IMR-90 (cell line): ENCODE results near the gene HOXA13. TPM values are rescaled to one million over a fixed set of nuclear protein-coding genes. Genes with fewer than 3 reads are reported as not detected.

Experiments used
- ATAC-seq: fragments of 200-7000 bp; cut with Tn5 transposase; 2 replicates; pipeline ENCODE4 v1.9.1; 2020; ENCODE audit warnings: low read depth, mild to moderate bottlenecking, moderate library complexity
- BruUV-seq: library from RNA; stranded (reverse); fragments of 400-500 nt; replicated peaks from 2 replicates; lab custom pipeline; 2021; lab: Mats Ljungman, UMichigan
- CTCF ChIA-PET: fragments of 300-600 bp; formaldehyde crosslinking; extraction: SDS; loops from one replicate; lab custom pipeline; 2021; ENCODE audit warnings: antibody characterized with exemption; lab: Yijun Ruan, JAX
- POLR2A ChIA-PET: fragments of 300-600 bp; sonication (Branson Sonifier 250); formaldehyde crosslinking; loops from one replicate; lab custom pipeline; 2022; ENCODE audit warnings: antibody characterized with exemption; ENCODE audit not compliant: unreplicated experiment; lab: Charles Lee
- DNase-seq: peaks from one replicate; pipeline ENCODE4 v3.0.0; 2013
- H2AFZ ChIP-seq: replicated peaks from 2 replicates; pipeline ENCODE3; 2013; ENCODE audit warnings: low read length, mild to moderate bottlenecking; ENCODE audit not compliant: poor library complexity
- H2AK5ac ChIP-seq: 2 replicates; pipeline ENCODE4 v1.6.1; 2013; ENCODE audit warnings: low read depth, low read length, inconsistent platforms
- H2AK9ac ChIP-seq: replicated peaks from 2 replicates; pipeline ENCODE3; 2013; ENCODE audit warnings: mild to moderate bottlenecking, low read depth, low read length, moderate library complexity; ENCODE audit not compliant: poor library complexity
- H2BK120ac ChIP-seq: 2 replicates; pipeline ENCODE4 v1.6.1; 2013; ENCODE audit warnings: low read depth, low read length, inconsistent platforms
- H2BK15ac ChIP-seq: 3 replicates; pipeline ENCODE4 v1.6.1; 2013; ENCODE audit warnings: low read depth, low read length, inconsistent platforms
- H2BK20ac ChIP-seq: 2 replicates; pipeline ENCODE4 v1.6.1; 2013; ENCODE audit warnings: low read depth, mild to moderate bottlenecking, inconsistent platforms, low read length, moderate library complexity
- H2BK5ac ChIP-seq: 2 replicates; pipeline ENCODE4 v1.6.1; 2013; ENCODE audit warnings: mild to moderate bottlenecking, low read depth, low read length, inconsistent platforms; ENCODE audit not compliant: poor library complexity, severe bottlenecking
- H3K14ac ChIP-seq: replicated peaks from 2 replicates; pipeline ENCODE4 v1.6.1; 2013; ENCODE audit warnings: low read depth, low read length, inconsistent platforms
- H3K18ac ChIP-seq: 2 replicates; pipeline ENCODE4 v1.6.1; 2013; ENCODE audit warnings: low read depth, low read length, control low read depth
- H3K23ac ChIP-seq: 2 replicates; pipeline ENCODE4 v1.6.1; 2013; ENCODE audit warnings: low read depth, low read length, inconsistent platforms
- H3K27ac ChIP-seq: 2 replicates; pipeline ENCODE4 v1.5.1; 2013; ENCODE audit warnings: mild to moderate bottlenecking, control low read depth, low read length; ENCODE audit not compliant: insufficient read depth
- H3K27me3 ChIP-seq: 2 replicates; pipeline ENCODE4 v1.6.1; 2013; ENCODE audit warnings: low read length; ENCODE audit not compliant: control insufficient read depth, insufficient read depth
- H3K36me3 ChIP-seq: 2 replicates; pipeline ENCODE4 v1.6.1; 2013; ENCODE audit warnings: low read length, mixed read lengths; ENCODE audit not compliant: control insufficient read depth, insufficient read depth
- H3K4ac ChIP-seq: 2 replicates; pipeline ENCODE4 v1.6.1; 2013; ENCODE audit warnings: low read depth, low read length, inconsistent platforms
- H3K4me1 ChIP-seq: 2 replicates; pipeline ENCODE4 v1.6.1; 2013; ENCODE audit warnings: low read length, mixed read lengths; ENCODE audit not compliant: control insufficient read depth, insufficient read depth
- H3K4me2 ChIP-seq: 2 replicates; pipeline ENCODE4 v1.6.1; 2013; ENCODE audit warnings: low read depth, mild to moderate bottlenecking, control low read depth, low read length, moderate library complexity
- H3K4me3 ChIP-seq: 2 replicates; pipeline ENCODE4 v1.5.1; 2013; ENCODE audit warnings: low read depth, mild to moderate bottlenecking, control low read depth, low read length, moderate library complexity; ENCODE audit not compliant: insufficient read depth
- H3K56ac ChIP-seq: 2 replicates; pipeline ENCODE4 v1.6.1; 2013; ENCODE audit warnings: low read length, inconsistent platforms; ENCODE audit not compliant: insufficient read depth; ENCODE audit errors: extremely low read depth
- H3K79me1 ChIP-seq, 2 experiments: 2 replicates each; pipeline ENCODE4 v1.6.1; 2013; ENCODE audit warnings: low read length in 2 of 2, inconsistent platforms in 1 of 2, low read depth in 1 of 2
- H3K9ac ChIP-seq: 2 replicates; pipeline ENCODE4 v1.6.1; 2013; ENCODE audit warnings: low read depth, low read length, control low read depth
- H3K9me1 ChIP-seq: 2 replicates; pipeline ENCODE4 v1.6.1; 2013; ENCODE audit warnings: low read length, inconsistent platforms; ENCODE audit not compliant: insufficient read depth
- H3K9me3 ChIP-seq: 2 replicates; pipeline ENCODE4 v1.6.1; 2013; ENCODE audit warnings: low read length; ENCODE audit not compliant: control insufficient read depth, insufficient read depth
- H4K20me1 ChIP-seq: 2 replicates; pipeline ENCODE4 v1.6.1; 2013; ENCODE audit warnings: low read length, inconsistent platforms; ENCODE audit not compliant: insufficient read depth
- H4K5ac ChIP-seq: 2 replicates; pipeline ENCODE4 v1.6.1; 2013; ENCODE audit warnings: mild to moderate bottlenecking, low read depth, low read length, control low read depth
- H4K8ac ChIP-seq, 2 experiments: 2 replicates each; pipeline ENCODE4 v1.6.1; 2013; ENCODE audit warnings: low read depth in 2 of 2, low read length in 2 of 2, control low read depth in 1 of 2, inconsistent platforms in 1 of 2
- H4K91ac ChIP-seq: 2 replicates; pipeline ENCODE4 v1.6.1; 2013; ENCODE audit warnings: low read depth, low read length, inconsistent platforms; ENCODE audit not compliant: insufficient read depth
- CEBPB ChIP-seq: IDR thresholded peaks from 2 replicates; pipeline ENCODE4 v1.6.1; 2012; ENCODE audit warnings: low read depth, low read length, improper control_type of control experiment
- FOS ChIP-seq: fragments of 150-350 bp; IDR thresholded peaks from 2 replicates; pipeline ENCODE4 v1.6.1; 2016; ENCODE audit warnings: low read depth, low read length
- MAFK ChIP-seq: IDR thresholded peaks from 2 replicates; pipeline ENCODE4 v1.6.1; 2012; ENCODE audit warnings: low read depth, low read length, improper control_type of control experiment
- USF2 ChIP-seq: fragments of 150-350 bp; IDR thresholded peaks from 2 replicates; pipeline ENCODE4 v1.6.1; 2017; ENCODE audit warnings: mild to moderate bottlenecking, antibody characterized with exemption, low read length, low read depth
- WGBS, 2 experiments: methylation state at CpG; one replicate each; pipeline versions ENCODE4 v1.1.5 to v1.1.7; 2013; ENCODE audit warnings: missing lambda C conversion rate in 2 of 2; ENCODE audit not compliant: insufficient read length in 1 of 2; ENCODE audit errors: extremely low coverage in 2 of 2; 5-methylcytosine and 5-hydroxymethylcytosine counted together
- dilution Hi-C: fragments of 300-500 bp; cut with HindIII; formaldehyde crosslinking; loops from one replicate; pipeline ENCODE4 v1.14.3; 2018; ENCODE audit warnings: low sequenced_read_pairs; ENCODE audit not compliant: unreplicated experiment
- in situ Hi-C: fragments of 300-500 bp; cut with MboI; formaldehyde crosslinking; loops from 3 replicates; pipeline ENCODE4 v1.14.3; 2019; ENCODE audit warnings: low sequenced_read_pairs, inconsistent platforms, mixed read lengths
- intact Hi-C: fragments of 100-400 bp; cut with micrococcal nuclease; formaldehyde crosslinking; loops from 2 replicates; pipeline ENCODE4 v1.10.0; 2022
- polyA plus RNA-seq, 3 experiments: library from polyadenylated mRNA; depleted of rRNA; stranded (reverse); fragments of >200 nt; gene quantifications; 2 replicates each; pipeline ENCODE4 v1.2.3, GENCODE V29; 2012; ENCODE audit warnings: low replicate concordance in 1 of 3
- total RNA-seq: library from RNA; depleted of rRNA; stranded (reverse); fragments of >200 nt; gene quantifications from 2 replicates; pipeline ENCODE4 v1.2.3, GENCODE V29; 2012

Gene HOXA13
- total and polyA plus RNA-seq, 2 of the 4 experiments (the other 2 are of a cell fraction) = not detected

- Histone ChIP-seq H3K4me3 (peak overlapping the region; percentile 38), H2AK5ac (peak overlapping the region; percentile 78), H3K9me1 (no peaks in the 10 kb centered on the region), H3K27me3 (no peaks in the 10 kb centered on the region), H3K4me2 (peak overlapping the region; percentile 76), H3K27ac (peak overlapping the region; percentile 96), H2AK9ac (peak overlapping the region; percentile 10), H2BK15ac (peak overlapping the region; percentile 53; the same call in 2 of the 3 replicates), H3K14ac (peak overlapping the region; percentile 86), H2AFZ (peak overlapping the region; percentile 90), H4K20me1 (no peaks in the 10 kb centered on the region), H3K56ac (0 out of 2 replicates have a peak overlapping the region, but pooled peaks have one; percentile 13), H3K9ac (peak overlapping the region; percentile 68), H2BK20ac (peak overlapping the region; percentile 33; the same call in 1 of the 2 replicates), H2BK5ac (peak overlapping the region; percentile 64), H2BK120ac (peak overlapping the region; percentile 56), H3K4ac (peak overlapping the region; percentile 79), H4K91ac (peak overlapping the region; percentile 77), H3K18ac (peak overlapping the region; percentile 47), H3K23ac (peak overlapping the region; percentile 96), H4K8ac (peak overlapping the region; percentile 82 to 84), H3K9me3 (no peaks in the 10 kb centered on the region), H3K36me3 (no peaks in the 10 kb centered on the region; the same call in 1 of the 2 replicates), H3K4me1 (peaks cover 17% of the 10 kb centered on the region), H3K79me1 (peaks cover 9 to 27% of the 10 kb centered on the region in 2 experiments; a peak in 3 of 4 replicates), H4K5ac (peak overlapping the region; percentile 61)
- ATAC-seq = no peak
- DNase-seq = no peak
- 18% methylated on average over 11 of the region's 28 CpGs; no CpG with 5 or more reads in 1 of the 2 experiments for WGBS, 2 experiments
- BruUV-seq = no TSS peak
- intact Hi-C loops (loop anchor here (5.0 kb wide), 1 partner anchor 1056 kb away; no protein-coding TSS in a partner anchor), dilution Hi-C loops (no loop called here), in situ Hi-C loops (loop anchor here (10.0 kb wide), 1 partner anchor 953 kb away; no protein-coding TSS in a partner anchor)
- ChIA-PET POLR2A (no interaction called here), CTCF (no interaction called here)
- TF ChIP-seq FOS (no peak), MAFK (no peak), CEBPB (no peak), USF2 (no peak)
Measured at GRCh38 chr7:27148031-27148755, 51.7 kb downstream of the HOXA13 start.
